Epithelial cell of prostate (primary cell): ENCODE results near the gene SYT1.

Experiments
- DNase-seq: peaks from one replicate; pipeline ENCODE4 v3.0.0-alpha.2; 2011; ENCODE audit warnings: low read depth, low spot score
- H3K27ac ChIP-seq: fragments of 450-650 bp; 2 replicates; pipeline ENCODE4 v1.5.1; 2017; ENCODE audit warnings: mild to moderate bottlenecking

Gene SYT1

DNA sequence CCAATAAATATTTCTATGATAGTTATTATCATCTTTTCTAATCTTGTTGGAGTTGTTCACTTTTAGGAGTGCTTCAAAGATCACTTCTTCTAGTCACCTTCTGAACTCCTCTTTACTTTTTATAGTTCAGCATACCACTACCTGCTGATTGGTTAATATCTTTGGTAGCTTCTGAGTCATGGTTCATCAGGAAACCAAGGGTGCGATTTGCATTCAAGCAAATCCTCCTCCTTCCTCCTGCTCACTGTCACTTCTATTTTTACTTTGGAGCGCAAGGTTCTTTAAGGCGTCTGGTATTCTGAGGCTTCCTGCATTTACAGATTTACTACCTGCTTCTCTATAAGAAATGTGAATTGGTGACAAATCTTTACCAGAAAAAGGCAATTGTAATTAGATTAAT is 24.0 kb downstream of the SYT1 start:
- no peak for DNase-seq
- no peak overlapping the region for H3K27ac ChIP-seq

DNA sequence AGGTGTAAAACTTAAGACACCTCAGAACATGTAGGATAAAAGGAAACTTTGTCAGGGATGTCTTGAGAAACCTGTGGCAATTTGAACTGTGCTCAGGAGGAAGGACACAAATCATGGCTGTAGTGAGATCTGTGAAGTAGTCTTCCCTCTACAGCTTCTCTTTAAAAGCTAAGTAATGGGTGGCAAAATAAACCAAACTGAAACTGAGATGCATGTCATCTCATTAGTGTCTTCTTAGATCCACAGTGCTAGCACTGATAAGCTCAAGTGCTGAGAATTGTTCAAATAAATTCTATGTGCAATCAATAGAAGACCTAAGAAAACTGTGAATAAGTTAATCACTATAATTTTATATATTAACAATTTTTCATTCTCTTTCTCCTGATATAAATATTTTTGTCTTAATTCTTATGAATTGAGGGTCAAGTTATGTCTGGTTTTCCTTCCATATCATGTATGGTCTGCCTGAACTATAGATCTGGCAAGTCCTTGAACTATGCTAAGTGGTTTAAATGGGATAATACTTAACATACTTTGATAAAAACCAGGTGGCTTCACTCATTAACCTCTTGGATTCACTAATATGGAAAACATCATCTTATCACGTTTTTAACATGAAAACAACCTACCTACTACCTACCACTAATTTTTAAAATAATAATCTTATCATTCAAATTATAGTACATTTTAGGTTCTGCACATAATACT is 27.2 kb downstream of the SYT1 start:
- no peak for DNase-seq

DNA sequence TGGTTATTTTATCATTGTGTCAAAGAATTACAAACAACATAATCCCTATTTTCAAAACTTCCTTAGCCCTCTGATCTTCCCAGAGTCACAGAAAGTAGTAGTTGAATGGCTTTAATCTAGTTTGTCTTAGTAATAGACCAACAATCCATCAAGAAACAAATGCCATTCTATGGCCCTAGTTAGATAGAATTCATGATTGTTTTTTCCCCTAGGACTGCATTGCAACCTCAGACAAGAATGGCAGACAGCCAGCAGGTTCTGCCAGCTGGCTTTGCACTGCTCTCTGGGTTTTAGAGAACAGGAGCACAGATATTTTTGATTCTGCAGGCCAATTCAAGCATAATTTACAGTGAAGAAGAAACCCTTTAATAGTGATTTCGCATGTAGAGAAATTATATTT is 33.8 kb downstream of the SYT1 start:
- H3K27ac ChIP-seq, result no peak overlapping the region
- no peak for DNase-seq

More for the DNA sequence above, 27.2 kb downstream of the SYT1 start:
- H3K27ac ChIP-seq, result no peak overlapping the region

DNA sequence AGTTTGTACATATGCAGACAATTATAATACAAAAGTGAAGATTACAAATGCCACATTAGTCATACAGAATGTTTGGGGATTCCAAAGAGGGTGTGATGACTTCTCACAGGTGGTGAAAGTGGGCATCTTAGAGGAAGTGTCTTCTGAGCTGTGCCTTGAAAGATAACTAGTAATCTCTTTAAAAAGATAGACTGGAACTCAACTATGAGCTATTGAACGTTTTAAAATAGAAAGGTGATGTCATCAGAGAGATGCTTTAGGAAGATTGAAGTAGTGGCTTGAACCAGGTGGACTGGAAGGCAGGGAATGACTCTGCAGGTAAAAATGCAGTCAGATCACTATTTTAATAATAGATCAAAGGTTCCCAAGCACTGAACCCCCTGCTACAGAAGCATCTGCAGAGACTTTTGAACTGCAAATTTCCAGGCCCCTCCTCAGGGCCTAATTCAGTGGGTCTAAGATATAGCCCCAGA is 50.3 kb downstream of the SYT1 start:
- peak; percentile 6 for DNase-seq
- no peak overlapping the region for H3K27ac ChIP-seq

DNA sequence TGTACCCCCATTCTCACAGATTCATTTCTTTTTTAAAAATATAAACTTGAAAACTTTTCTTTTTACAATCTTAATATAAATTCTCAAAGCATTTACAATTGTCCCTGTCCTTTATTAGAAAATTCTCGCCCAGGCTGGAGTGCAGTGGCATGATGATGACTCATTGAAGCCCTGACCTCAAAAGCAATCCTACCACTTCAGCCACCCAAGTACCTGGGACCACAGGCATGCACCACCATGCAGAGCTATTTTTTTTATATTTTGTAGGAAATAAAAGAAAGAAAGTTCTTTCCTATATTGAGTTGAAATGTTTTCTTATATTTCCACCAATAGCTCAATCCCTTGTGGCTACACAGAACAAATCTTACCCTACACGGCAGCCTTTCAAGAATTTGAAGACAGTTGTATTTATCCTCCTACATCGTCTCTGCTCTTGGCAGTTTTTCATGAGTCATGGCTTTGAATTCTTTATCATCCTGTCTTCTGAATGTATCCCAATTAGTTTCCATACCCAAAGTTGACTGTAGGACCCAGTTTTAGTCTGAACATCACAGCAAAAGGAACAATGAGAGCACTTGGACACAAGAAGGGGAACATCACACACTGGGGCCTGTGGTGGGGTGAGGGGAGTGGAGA is 52.4 kb downstream of the SYT1 start:
- peak overlapping the region; percentile 36 for H3K27ac ChIP-seq
- no peak for DNase-seq

DNA sequence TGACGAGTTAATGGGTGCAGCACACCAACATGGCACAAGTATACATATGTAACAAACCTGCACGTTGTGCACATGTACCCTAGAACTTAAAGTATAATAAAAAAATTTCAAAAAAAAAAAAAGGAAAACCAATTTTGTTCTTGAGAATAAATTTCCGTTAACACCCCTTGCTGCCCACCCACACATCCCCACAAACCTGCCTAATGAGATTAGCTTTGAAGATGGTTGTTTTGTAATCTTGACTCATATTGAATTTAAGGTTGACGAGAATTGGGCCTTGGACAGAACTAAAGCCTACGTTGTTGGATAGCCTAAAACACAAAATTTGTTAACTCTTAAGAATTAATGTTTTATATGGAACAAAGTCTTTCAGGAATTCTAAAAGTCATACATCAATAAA is 52.9 kb downstream of the SYT1 start:
- peak overlapping the region; percentile 36 for H3K27ac ChIP-seq
- DNase-seq, result no peak

DNA sequence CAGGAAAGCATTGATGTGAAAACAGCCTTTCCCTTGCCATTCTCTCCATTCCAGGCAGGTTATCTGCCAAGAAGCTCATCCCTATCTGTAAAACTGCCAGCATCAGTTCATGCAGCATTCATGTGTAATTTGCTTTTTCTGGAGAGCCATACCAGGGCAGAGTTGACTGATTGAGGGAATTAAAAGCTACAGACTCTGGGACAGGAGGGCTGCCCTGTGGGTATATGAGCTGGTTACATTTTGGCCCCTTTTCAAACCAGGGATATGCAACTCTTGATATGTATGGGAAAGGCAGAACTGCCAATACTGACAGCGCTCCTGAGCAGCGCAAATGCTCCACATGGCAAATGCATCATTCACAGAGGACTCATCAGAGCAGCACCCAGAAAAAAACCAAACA is 53.7 kb downstream of the SYT1 start:
- no peak overlapping the region for H3K27ac ChIP-seq
- no peak for DNase-seq

DNA sequence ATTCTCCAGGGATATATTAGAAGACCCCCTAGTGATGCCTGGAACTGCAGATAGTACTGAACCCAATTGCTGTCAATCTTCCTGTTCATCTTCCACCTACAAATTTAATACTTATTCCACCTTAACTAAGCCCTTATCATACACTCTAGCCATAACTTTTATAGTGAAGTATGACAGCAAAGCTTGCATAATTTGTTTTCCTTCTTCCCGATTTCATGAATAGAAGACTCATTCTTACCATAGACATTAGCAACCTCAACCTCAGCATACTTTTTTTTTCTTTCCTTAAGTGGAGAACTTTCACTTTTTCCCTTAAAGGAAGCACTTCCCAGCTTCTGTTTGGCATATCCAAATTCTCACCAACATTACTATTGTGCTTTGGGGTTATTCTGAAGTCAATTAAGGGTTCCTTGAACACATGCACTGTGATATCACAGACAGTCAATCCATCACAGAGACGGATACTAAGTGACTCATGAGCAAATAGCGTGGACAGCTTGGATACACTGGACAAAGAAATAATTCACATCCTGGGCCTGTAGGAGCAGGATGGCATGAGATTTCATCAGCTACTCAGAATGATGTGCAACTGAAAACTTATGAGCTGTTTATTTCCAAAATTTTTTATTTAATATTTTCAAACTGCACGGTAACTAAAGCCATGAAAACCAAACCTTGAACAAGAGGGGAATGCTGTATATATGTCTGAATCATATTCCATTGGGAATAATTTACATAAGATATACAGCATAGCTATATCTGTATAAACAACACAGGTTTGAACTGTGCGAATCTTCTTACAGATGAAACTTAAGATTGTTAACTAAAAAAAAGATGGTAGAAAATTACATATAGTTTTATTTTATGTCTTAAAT is 63.9 kb downstream of the SYT1 start:
- peak; percentile 89 for DNase-seq
- peak overlapping the region; percentile 97 for H3K27ac ChIP-seq

DNA sequence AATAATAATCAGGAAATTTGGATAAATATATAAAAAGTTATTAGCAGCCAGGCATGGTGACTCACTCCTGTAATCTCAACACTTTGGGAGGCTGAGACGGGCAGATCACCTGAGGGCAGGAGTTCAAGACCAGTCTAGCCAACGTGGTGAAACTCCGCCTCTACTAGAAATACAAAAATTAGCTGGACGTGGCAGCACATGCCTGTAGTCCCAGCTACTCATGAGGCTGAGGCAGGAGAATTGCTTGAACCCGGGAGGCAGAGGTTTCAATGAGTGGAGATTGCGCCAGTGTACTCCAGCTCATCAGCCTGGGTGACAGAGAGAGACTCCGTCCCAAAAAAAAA is 64.5 kb downstream of the SYT1 start:
- peak; percentile 33 for DNase-seq
- peak overlapping the region; percentile 97 for H3K27ac ChIP-seq

DNA sequence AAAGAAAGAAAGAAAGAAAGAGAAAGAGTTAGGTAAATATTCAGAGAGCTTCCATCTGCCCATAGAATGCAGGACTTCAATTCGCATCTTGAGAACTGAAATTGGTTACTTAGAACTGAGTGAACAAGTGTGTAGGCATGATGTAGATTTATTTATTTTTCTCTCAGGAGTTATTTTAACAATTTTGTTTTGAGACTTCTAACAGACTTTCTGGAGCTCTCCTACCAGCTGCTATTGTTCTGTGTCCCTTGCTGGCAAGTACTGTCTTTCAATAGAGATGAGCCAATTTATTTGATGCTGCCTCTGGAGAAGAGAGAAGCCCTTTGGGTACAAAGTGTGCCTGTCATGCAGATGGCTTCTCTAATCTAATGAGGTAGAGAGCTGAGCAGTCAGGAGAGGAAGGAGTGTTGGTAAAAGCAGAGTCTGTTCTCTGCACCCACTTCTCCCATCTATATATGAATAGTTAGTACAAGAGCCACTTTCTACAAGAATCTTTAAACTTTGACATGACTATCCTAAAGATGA is 67.0 kb downstream of the SYT1 start:
- no peak overlapping the region for H3K27ac ChIP-seq
- no peak for DNase-seq

DNA sequence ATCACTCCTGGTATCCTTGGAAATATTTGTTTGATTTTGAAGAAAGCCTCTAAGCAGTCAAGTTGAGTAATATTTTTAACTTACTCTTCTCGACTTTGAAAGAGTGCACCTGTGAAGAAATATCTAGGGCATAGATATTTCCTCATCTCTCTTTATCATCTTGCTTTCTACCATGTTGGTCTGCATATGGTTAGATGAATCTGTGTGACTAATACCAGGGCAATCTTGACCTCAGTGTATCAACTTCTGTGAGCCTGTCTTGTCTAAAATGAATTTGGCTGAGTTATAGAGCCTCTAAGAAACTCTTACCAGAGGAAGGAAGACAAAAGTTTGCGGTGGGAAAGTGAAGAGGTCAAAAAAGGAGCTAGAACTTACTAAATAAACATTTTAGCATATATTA is 68.4 kb downstream of the SYT1 start:
- no peak for DNase-seq
- H3K27ac ChIP-seq, result no peak overlapping the region

DNA sequence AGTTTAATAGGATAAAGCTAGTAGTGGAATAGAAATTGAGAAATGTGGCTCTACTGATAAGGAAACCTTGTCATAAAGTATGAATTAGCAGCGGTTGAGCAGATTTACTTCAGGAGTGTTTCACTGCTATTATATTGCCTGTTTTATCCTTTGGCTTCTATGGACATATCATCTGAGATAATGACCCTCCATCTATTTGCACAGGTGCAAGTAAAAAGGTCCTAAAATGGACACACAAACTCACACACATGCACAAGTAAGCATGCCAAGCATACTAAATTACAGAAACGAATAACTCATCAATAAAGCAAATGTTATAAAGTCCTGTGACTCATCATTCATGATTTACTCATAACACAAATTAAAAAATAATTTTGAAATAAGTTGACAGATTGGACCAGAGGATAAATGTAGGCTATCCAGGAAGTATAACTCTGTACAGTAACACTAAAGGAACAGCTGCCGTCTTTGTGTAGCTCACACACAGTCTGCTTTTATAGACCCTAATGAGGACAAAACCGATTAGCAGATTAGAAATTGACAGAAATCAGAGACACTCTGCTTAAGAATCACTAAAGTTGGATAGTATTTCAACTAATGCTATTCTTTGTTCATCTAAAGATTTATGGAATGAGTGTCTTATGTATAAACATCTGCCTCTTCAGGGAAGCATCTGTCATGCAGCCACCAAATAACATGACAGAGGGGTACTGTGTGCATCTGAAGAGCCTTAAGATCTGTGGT is 73.9 kb downstream of the SYT1 start:
- DNase-seq, result no peak
- no peak overlapping the region for H3K27ac ChIP-seq

DNA sequence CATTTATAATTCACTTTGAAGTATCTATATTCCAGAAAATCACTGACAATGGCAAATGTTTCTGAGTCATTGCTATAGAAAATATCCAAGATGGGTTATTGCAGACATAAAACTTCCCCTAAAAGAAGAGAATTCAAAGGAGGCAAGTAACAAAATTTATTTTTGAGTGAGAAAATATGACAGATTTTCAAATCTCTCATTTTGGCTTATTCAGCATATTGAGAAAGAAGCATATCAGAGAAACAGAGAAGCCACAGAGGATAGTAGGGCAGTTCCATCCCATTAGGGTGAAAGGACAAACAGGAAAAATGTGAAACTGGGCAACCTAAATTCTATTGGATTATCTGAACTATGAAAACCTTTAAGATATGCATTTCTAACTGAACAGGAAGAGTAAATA is 85.0 kb downstream of the SYT1 start:
- no peak for DNase-seq
- H3K27ac ChIP-seq, result no peak overlapping the region

DNA sequence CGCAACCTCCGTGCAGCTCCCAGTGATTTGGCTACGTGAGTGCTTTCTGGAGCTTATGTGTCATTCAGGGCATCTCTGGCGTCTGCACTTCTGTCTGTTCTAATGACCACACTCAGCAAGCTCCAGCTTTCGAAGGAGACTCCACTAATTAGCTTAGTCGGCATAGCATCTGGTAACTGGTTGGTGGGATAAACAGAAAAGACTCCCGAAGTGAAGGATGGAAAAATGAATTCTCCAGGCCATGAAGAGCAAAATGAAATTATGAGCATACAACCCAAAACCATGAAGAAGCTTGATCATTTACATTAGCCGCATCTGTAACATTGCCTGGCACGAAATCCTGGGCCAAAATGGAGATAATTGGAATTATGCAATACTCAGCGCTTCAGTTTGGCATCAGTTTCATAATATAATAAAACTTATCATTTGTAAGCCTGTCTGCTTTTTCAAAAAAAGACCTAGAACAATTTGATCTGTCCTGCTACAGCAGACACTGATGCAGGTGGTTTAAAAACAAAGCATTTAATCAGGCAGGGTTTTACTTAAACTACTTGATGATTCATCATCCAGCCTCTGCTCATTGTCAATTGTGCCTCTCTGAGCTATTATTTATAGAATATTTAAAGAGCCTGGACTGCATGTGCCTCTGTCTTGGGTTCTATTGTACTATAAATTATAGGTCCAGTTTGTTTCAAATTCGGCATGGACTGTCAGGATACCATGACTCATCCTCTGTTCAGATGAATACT is 87.4 kb downstream of the SYT1 start:
- H3K27ac ChIP-seq, result no peak overlapping the region
- no peak for DNase-seq

DNA sequence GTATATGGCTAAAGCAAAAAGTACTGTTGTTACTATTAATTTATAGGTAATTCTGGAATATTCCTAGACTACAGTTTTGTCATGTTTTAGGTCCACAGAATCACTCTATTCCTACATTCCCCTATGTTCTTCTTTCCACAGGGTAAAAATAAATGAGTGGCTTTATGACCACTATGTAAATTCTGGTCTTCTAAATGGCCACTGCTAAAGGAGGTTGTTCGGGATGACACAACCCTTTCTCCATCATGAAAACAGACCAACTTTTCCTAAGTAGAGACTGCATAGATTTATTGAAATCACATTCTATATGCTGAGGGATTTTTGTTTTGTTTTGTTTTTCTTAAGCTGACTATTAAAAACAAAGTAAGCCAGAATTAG is 88.0 kb downstream of the SYT1 start:
- DNase-seq, result no peak
- no peak overlapping the region for H3K27ac ChIP-seq

DNA sequence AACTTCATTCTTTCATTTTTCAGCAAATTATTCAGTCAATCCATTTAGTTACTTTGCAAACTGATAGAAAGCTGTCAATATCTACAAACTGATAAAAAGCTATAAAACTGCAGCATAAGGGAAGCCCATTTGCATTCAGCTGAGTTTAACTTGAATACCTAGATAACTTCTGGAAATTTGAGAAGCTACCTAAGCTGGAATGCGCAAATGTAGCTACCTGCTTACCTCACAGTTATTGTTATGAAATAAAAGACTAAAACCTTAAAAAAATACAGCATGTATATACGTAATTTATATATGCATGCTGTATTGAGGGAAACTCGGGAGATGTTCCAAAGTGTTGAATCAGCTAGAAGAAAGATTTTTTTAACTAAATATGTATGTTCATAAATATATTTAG is 94.4 kb downstream of the SYT1 start:
- no peak overlapping the region for H3K27ac ChIP-seq
- DNase-seq, result no peak

DNA sequence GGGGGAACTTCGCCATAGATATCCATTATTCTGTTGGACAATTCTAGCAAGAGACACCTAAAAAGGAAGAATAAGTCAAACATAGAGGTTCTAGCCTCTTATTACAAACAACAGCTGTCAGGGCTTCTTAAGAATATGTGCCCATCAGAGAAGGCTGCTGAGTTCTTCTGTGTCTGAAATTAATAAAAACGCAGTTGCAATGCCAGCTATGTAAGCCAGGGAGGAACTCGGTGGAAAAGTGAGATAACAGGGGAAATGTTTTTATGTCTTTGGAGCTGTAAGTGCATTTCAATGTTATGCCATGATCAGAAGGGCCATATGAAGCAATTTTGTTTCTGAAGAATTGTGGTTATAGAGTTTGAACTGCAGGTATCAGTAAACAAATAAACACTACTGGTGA is 95.0 kb downstream of the SYT1 start:
- no peak for DNase-seq
- no peak overlapping the region for H3K27ac ChIP-seq

DNA sequence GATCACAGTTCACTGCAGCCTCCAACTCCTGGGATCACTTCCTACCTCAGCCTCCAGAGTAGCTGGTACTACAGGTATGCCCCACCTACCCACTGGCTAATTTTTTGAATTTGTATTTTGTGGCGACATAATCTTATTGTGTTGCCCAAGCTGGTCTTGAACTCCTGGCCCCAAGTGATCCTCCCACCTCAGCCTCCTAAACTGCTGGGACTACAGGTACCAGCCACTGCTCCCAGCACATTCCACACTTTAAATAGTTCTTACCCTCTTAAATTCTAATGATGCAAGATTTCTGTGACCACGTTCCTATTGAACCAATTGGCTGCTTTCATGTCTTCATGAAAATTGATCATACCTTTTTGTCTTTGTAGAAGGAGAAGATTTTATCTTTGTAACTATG is 96.6 kb downstream of the SYT1 start:
- H3K27ac ChIP-seq, result no peak overlapping the region
- no peak for DNase-seq

DNA sequence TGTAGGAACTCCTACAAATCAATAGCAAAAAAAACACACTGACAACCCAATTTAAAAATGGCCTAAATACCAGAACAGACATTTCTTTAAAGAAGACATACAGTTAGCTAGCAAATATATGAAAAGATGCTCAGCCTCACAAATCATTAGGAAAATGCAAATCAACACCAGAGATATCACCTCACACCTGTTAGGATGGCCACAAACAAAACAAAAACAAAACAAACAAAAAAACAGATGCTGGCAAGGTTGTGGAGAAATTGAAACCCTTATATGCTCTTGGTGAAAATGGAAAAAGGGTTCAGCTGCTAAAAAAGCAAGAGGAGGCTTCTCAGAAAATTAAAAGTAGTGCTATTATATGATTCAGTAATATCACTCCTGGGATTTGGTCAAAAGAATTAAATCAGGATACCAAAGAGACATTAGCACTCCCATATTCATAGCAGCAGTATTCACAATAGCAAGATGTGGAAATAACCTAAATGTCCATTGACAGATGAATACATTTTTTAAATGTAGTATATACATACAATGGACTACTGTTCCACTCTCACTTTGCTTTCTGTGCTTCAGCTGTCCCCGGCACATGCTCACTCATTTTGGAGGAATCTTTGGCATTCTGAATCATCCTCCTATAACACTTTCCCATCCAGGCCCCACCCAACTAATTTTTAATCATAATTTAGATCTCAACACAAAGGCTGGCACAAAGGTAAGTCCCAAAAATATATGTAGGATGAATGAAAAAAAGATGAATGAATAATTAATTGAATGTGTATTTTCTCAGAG is 99.1 kb downstream of the SYT1 start:
- peak; percentile 16 for DNase-seq
- peak overlapping the region; percentile 13 for H3K27ac ChIP-seq
